Activated naive CD4-positive, alpha-beta T cell treated with anti-CD3 and anti-CD28 coated beads, Interleukin-2, amount 50 U/mL, for 72 hours (primary cell): Measurements from ENCODE around the gene CD180. TPM values are rescaled to one million over a fixed set of nuclear protein-coding genes. Genes with fewer than 3 reads are reported as not detected.
A peak's percentile ranks its signal among the peaks of the same experiment; 100 is the strongest.

Experiments used
- ATAC-seq, 2 donors: fragments of 150-1000 bp; cut with Tn5 transposase; 2 replicates each; pipeline ENCODE4 v1.10.0; 2021; ENCODE audit warnings: mild to moderate bottlenecking in 2 of 2, moderate library complexity in 2 of 2
- DNase-seq, 2 donors: peaks; one replicate each; pipeline ENCODE4 v3.0.0; 2021 to 2022; ENCODE audit warnings: low spot score in 2 of 2
- H3K27ac Mint-ChIP-seq, 2 donors: one replicate each; pipeline ENCODE4 v1.8.0; 2022; ENCODE audit warnings: mild to moderate bottlenecking in 2 of 2, mixed read lengths in 2 of 2
- H3K36me3 Mint-ChIP-seq, 2 donors: one replicate each; pipeline ENCODE4 v1.8.0; 2022; ENCODE audit warnings: mixed read lengths in 2 of 2
- H3K9me3 Mint-ChIP-seq, 2 donors: one replicate each; pipeline ENCODE4 v1.8.0; 2022; ENCODE audit warnings: mixed read lengths in 2 of 2
- total RNA-seq, 2 donors: library from RNA; stranded (reverse); gene quantifications; one replicate each; pipeline ENCODE4 v1.2.3, GENCODE V29; 2022

Gene CD180
- total RNA-seq, 2 donors from 2014 or later, result not detected

DNA sequence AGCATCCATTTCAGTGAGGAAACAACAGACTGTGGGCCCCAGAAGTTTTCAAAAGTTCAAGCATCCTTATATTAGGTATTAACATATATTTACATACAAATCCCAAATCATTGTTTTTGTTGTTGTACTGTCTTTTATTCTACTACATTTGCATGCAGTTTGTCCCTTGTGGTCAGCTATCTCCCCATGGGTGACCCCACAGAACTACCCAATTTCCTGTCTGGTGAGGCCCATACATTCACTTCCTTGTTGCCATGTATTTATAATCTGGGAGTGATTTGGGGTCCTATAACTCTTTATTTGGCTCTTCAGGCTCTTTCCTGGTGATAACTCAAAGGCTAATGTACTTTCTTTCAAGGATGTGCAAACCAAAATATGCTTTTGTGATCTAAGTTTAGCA is 3.3 kb upstream of the CD180 start:
- ATAC-seq (no peak), DNase-seq (no peak)
- no peak overlapping the region for H3K27ac Mint-ChIP-seq
- peaks cover 4 to 29% of the 10 kb centered on the region in 2 donors for H3K36me3 Mint-ChIP-seq
- H3K9me3 Mint-ChIP-seq, result peaks cover 4 to 22% of the 10 kb centered on the region in 2 donors

DNA sequence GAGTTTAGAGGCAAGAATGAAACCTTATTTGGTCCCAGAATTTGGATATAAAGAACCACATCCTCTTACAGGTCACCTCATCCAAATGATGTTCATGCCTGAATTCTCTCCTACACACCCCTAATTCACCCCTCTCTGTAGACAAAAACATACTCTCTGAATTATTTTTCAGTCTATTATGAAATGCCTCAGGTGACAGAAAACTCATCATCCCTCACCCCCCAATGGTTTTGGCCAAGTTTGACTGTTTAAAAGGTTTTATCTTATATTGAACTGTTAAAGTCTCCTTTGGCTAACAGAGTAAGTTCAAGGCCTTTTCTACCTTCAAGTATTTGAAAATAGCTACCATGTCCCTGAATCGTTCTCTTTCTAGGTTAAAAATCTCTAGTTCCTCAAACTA is 2.3 kb upstream of the CD180 start:
- Mint-ChIP-seq H3K27ac (no peak overlapping the region), H3K9me3 (peaks cover 4 to 28% of the 10 kb centered on the region in 2 donors), H3K36me3 (peaks cover 4 to 29% of the 10 kb centered on the region in 2 donors)
- ATAC-seq, result no peak
- no peak for DNase-seq

DNA sequence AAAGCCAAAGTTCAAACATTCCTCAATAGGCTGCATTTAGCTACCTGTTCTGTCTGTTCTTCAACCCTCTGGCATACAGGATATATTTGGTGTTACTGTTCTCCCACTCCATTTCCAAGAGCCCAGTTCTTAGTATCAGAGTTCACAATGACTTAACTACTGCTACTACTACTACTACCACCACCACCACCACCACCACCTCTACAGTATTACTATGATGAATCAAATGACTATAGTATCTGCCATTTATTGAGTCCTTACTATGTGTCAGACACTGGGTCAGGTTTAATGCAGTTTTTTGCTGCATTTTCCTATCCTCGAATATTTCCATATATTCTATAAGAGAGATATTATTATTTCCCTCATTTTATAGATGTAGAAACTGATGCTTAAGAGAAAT is 937 bp upstream of the CD180 start:
- DNase-seq (no peak), ATAC-seq (peak; percentile 66 to 92)
- H3K9me3 Mint-ChIP-seq, result peaks cover 4 to 28% of the 10 kb centered on the region in 2 donors
- H3K27ac Mint-ChIP-seq, result no peak overlapping the region
- H3K36me3 Mint-ChIP-seq, result peaks cover 4 to 34% of the 10 kb centered on the region in 2 donors

DNA sequence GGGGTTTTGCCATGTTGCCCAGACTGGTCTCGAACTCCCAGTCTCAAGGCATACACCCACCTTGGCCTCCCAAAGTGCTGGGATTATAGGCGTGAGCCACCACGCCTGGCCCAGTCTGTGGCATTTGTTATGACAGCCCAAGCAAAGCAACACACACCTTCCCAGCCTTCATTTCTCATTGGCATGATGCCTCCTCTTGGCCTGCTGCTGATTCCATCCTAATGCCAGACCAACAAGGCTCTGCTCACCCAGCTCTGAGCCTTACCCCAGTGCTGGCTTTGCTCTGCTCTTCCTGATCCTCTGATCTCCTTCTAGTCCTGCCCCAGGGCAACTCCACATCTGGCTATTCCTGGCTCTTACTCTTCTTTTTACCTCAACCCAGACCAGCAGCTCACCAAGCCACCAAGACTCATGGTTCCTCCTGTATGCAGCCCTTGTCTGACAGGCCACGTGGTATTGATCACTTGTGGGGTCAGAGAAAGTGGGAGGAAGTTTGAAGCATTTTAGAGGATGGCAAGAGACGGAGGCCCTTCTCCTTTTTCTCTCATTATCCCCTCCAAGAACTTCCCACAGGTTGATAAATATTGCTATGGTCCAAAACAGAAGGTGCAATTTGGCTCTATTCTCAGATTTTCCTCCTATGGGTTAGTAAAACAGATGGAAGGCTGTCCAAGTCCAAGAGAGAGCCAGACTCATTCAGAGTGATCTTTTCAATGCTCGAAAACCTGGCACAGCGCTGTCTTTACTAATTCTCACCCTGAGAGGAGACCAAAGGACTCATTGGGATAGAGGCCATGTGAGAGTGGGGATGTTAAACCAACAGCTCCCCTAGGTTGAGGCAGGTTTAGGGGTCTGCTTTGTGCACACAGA is 958 bp downstream of the CD180 start:
- peaks cover 4 to 31% of the 10 kb centered on the region in 2 donors for H3K9me3 Mint-ChIP-seq
- ATAC-seq (no peak), DNase-seq (no peak)
- H3K36me3 Mint-ChIP-seq, result peaks cover 14 to 39% of the 10 kb centered on the region in 2 donors
- peak overlapping the region in 1 of 2 donors; percentile 26 for H3K27ac Mint-ChIP-seq

DNA sequence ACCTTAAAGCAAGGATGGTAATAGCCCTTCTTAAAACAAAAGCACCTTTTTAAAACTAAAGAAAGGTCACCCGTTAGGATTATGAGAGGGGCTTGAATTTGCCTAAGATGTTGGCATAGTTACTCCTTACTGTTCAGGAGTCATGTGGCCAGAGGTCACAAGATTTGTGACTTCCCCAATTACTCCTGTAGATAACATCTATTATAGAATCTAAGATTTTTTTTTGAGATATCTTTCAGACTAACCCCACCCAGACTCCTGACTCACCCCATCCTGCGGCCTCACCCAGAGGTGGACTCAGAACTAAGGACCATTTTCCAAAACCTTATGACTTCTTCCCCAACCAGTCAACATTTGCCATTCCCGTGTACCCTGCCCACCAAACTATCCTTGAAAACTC is 2.4 kb downstream of the CD180 start:
- DNase-seq (no peak), ATAC-seq (no peak)
- H3K36me3 Mint-ChIP-seq, result peaks cover 14 to 32% of the 10 kb centered on the region in 2 donors
- H3K9me3 Mint-ChIP-seq, result peaks cover 4 to 22% of the 10 kb centered on the region in 2 donors
- no peak overlapping the region for H3K27ac Mint-ChIP-seq

DNA sequence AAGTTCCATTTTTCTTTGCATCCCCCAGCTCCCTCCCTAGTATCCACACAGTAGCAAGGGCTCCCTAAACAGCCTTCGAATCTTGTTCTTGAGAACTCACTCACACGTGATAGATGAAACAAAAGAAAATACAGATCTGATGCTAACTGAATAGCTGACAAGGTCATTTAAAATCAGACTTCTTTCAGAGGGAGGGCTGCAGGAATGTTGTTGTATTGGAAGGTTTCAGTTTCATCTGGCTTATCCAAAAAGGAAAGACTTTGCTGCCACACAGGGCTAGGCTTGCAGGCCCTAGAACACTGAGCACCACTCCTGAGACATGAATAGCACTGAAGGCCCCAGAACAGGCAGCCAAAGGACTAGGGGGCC is 3.2 kb downstream of the CD180 start:
- DNase-seq, result no peak
- H3K27ac Mint-ChIP-seq, result no peak overlapping the region
- peaks cover 4 to 22% of the 10 kb centered on the region in 2 donors for H3K9me3 Mint-ChIP-seq
- peaks cover 14 to 24% of the 10 kb centered on the region in 2 donors for H3K36me3 Mint-ChIP-seq
- ATAC-seq, result no peak

DNA sequence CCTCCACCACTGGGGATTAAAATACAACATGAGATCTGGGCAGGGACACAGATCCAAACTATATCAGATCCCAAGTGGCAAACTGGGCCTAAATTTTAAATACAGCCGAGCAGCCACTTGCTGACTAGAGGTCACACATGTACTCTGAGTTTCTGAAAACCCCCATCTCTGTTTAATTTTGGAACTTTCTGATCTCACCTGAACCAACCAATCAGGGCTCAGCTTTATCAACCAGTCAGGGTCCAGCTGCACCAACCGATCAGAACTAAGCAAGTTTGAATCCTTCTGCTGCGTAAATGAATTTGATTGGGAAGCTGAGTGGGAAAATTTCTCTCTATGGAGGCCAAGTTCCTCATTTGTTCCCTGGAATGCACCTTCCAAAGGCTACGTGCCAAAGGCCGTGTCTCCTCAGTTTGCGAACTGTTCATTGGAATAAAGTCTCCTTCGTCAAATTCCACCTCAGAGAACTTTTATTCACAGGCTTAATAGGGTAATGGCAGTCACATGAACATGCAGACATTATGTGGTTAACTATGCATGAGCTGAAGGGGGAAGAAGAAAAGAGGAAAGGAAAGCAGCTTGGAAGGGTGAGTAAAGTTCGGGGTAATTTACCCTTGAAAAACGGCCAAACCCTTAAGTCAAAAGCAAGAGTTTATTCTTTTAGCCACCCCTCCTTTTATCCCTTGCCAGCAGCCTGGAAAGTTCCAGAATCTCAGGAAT is 3.7 kb downstream of the CD180 start:
- Mint-ChIP-seq H3K9me3 (peaks cover 4 to 22% of the 10 kb centered on the region in 2 donors), H3K36me3 (peaks cover 14 to 19% of the 10 kb centered on the region in 2 donors), H3K27ac (no peak overlapping the region)
- ATAC-seq (no peak), DNase-seq (no peak)

DNA sequence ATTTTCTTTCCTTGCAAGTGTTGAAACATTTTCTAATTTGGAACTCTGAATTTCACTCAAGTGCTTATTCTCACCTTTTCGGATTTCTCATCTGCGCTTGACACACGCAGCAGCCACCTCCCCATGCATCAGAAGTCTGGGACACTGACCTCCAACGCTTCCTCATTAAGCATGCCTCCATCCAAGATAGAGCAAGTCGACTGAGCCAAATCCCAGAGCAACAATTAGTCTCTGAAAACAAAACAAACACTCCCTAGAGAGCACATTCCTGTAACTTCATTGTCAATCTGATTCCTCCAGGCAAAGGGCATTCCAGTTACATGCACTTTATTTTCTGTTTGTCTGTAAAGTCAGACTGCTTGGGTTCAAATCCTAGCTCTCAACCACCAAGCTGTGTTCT is 5.7 kb downstream of the CD180 start:
- Mint-ChIP-seq H3K9me3 (peaks cover 4 to 22% of the 10 kb centered on the region in 2 donors), H3K27ac (no peak overlapping the region), H3K36me3 (peaks cover 14 to 24% of the 10 kb centered on the region in 2 donors)
- no peak for ATAC-seq
- no peak for DNase-seq

DNA sequence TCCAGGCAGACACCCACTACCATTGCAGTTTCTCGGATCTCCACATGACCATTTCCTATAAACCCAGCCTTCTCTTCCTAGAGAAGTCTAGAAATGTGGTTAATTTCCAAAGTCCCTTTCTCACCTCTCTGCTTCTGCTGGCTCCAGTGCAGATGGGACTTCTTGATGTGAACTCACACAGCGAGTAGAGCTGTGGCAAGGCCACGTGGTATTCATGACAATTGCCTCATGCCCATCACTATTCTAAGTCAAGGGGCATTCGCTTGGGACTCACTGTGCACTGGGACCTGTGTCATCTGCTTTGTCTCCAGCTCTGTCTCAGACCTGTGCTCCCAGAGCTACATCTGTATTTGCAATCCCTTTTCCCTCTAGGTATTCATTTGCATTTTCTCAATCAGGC is 6.2 kb downstream of the CD180 start:
- H3K36me3 Mint-ChIP-seq, result peaks cover 11 to 24% of the 10 kb centered on the region in 2 donors
- DNase-seq (no peak), ATAC-seq (no peak)
- H3K27ac Mint-ChIP-seq, result no peak overlapping the region
- peaks cover under 1 to 18% of the 10 kb centered on the region in 2 donors for H3K9me3 Mint-ChIP-seq

DNA sequence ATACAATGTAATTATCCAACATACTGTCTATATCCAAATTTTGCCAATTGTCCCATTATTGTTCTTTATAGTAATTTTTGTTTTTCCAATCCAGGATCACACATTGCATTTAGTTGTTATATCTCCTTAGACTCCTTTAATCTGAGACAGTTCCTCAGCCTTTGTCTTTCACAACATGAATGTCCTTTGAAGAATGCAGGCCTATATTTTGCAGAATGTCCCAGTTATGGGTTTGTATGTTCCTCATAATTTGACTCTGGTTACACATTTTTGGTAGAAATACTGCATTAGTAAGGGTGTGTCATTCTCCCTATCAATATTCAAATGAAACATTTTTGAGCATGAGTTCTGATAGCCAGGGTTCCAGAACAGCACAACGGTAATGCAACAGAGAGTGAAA is 6.7 kb downstream of the CD180 start:
- Mint-ChIP-seq H3K9me3 (peaks cover 0 to 17% of the 10 kb centered on the region in 2 donors), H3K36me3 (peaks cover 10 to 24% of the 10 kb centered on the region in 2 donors), H3K27ac (no peak overlapping the region)
- ATAC-seq, result no peak
- no peak for DNase-seq

DNA sequence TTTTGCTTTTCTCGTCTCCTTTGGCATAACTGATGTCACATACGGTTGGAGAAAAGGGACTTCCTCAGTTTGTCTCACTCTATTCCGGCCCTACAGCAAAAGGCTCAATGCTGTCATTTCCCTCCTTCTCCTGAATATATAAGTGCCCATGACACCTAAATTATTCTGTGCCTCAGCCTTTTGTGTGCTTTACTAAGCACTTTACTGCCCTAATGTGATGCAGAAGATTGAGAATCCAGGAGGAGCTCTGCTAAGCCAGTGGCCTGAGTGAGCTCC is 7.6 kb downstream of the CD180 start:
- DNase-seq, result no peak
- H3K36me3 Mint-ChIP-seq, result peaks cover 10 to 24% of the 10 kb centered on the region in 2 donors
- peaks cover 0 to 11% of the 10 kb centered on the region in 2 donors for H3K9me3 Mint-ChIP-seq
- no peak for ATAC-seq
- no peak overlapping the region for H3K27ac Mint-ChIP-seq

DNA sequence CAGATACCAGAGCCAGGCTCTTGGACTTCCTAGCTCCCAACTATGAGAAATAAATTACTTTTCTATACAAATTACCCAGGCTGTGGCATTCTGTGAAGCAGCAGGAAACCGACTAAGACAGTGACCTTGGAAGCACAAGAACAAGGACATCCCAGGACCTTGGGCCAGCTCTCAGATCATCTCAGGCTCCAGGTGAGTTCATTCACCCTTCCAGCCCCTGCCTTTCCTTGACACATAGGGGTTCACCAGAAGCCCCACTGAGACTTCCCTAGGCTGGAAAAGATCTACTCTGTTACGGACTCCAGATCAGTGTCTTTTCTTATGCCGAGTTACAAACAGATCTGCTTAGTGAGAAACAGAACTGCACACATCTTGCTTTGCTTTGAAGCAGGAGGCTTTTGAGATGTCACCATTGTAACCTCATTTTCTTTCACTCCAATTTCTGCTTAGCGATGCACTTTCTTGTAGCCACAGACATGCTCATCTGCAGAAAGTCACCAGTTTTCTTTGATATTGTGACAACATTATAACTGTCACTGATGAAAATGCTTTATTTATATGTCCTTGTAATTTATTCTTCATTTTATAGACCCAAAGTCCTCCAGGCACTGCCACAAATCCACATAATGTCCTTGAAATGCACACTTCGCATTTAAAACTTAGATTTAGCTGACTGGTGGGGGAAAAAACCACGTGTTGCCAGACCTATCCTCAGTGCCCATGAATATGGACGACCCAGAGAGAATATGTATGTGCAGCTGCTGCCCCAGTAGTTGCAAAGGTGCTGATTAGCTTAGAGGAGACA is 8.1 kb downstream of the CD180 start:
- peak; percentile 11 to 53 for ATAC-seq
- peaks cover 10 to 24% of the 10 kb centered on the region in 2 donors for H3K36me3 Mint-ChIP-seq
- no peak for DNase-seq
- H3K27ac Mint-ChIP-seq, result peak overlapping the region in 1 of 2 donors; percentile 69
- H3K9me3 Mint-ChIP-seq, result peaks cover 0 to 11% of the 10 kb centered on the region in 2 donors

DNA sequence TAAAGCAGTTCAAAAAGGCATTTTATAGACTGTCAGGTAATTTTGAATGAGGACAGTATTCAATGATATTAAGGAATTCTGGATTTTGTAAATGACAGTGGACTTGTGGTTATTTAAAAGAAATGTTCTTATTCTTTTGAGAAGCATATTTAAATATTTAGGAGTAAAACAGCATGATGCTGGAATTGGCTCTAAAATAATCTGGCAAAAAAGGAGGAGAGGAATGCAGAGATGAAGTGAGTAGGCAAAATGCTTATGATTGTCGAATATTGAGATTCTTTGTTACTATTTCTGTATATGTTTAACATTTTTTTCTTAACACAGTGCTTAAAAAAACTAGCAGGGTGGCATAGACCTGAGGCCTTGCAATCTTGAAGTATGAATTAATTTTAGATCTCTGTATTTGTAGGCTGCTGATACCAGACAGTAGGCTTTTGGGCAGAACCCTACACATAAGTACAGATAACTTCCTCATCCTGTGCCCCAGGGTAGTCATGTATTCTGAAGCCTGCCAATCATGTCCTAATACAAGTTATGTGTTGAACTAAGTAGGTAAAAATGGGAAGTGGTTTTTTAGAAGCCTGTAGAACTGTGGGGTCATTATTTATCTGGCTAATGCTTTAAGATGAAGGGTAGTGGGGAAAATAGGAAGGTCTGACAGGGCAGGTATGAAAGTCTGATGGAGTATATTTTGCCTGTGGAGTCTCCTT is 9.4 kb downstream of the CD180 start:
- no peak for ATAC-seq
- Mint-ChIP-seq H3K27ac (peak overlapping the region in 1 of 2 donors; percentile 38), H3K9me3 (peaks cover 0 to 7% of the 10 kb centered on the region in 2 donors), H3K36me3 (peaks cover 10 to 15% of the 10 kb centered on the region in 2 donors)
- DNase-seq, result no peak

DNA sequence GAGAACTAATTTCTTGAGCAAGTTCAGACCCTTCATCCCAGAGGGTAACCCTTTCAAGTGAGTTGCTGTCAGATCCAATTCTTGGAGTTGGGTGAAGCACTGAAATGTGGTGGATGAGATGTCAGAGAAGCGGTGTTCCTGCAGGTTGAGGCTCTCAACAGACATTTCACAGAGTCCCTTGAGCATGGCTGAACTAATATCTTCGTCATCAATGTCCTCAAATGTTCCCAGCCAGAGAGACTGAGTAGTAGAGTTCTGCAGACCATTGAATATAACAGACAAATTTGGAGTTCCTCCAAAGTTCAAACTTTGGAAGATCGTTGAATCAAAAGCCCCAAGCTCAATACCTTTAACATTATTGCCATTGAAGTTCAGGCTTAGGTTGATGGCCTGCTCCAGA is 12.7 kb downstream of the CD180 start:
- Mint-ChIP-seq H3K36me3 (peaks cover 0 to 5% of the 10 kb centered on the region in 2 donors), H3K9me3 (peaks cover 0 to 17% of the 10 kb centered on the region in 2 donors), H3K27ac (no peak overlapping the region)
- ATAC-seq, result no peak
- DNase-seq, result no peak

DNA sequence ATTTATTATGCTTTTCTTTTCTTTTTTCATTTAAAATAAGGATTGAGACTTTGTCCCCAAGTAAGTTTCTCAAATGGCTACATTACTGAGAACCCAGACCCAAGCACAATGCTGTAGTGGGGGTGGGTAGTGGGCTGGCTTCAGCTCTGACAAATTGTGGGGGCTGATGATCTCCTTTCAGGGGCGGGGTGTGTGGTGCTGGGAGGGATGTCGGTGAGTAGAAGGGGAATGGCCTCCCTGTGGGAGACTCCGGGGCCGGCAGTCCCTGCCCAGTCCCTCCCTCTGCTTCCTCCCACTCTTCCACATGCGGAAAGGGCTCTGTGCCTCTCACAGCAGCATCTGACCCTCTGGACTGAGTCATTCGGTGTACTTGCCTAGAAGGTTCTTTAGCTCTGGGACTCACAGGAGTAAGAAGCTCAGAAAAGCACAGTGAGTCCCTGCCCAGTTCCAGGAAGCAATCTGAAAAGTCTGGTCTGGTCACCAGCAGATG is 14.3 kb downstream of the CD180 start:
- H3K27ac Mint-ChIP-seq, result peak overlapping the region in 1 of 2 donors; percentile 61
- peaks cover 3 to 28% of the 10 kb centered on the region in 2 donors for H3K9me3 Mint-ChIP-seq
- no peak for DNase-seq

DNA sequence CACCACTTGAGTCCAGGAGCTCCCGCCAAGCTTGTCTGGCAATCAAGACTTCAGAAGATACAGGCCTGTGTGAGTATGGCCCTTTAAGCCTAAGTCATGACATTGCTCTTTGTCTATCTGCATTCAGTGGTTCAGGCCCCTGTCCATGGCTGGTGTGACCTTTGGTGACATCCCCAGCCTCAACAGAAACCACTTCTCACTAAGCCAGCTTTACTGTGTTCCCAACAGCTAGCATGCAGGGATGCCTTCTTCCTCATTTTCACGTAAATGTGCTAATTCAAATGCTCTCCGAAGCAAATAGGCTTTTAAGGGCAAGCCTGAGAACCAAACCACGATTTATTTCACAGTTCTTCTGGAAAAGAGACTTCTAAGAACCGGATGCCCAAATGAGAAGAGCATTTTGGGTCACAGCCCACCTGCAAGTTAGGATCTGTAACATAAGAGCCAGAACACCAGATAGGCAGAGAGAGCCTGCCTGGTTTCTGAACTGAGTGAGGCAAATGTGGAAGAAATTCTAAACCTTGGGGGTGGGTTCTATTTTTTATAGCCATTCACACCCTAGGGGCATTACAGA is 14.9 kb downstream of the CD180 start:
- H3K36me3 Mint-ChIP-seq, result peaks cover 7 to 19% of the 10 kb centered on the region in 2 donors
- DNase-seq (no peak), ATAC-seq (peak; percentile 34 to 46)
- peak overlapping the region in 1 of 2 donors; percentile 61 for H3K27ac Mint-ChIP-seq
- peaks cover 7 to 34% of the 10 kb centered on the region in 2 donors for H3K9me3 Mint-ChIP-seq

More for the DNA sequence above, 14.3 kb downstream of the CD180 start:
- peak; percentile 23 to 49 for ATAC-seq
- peaks cover 3 to 15% of the 10 kb centered on the region in 2 donors for H3K36me3 Mint-ChIP-seq
